ENCODE data around the gene TJP3.

DNA sequence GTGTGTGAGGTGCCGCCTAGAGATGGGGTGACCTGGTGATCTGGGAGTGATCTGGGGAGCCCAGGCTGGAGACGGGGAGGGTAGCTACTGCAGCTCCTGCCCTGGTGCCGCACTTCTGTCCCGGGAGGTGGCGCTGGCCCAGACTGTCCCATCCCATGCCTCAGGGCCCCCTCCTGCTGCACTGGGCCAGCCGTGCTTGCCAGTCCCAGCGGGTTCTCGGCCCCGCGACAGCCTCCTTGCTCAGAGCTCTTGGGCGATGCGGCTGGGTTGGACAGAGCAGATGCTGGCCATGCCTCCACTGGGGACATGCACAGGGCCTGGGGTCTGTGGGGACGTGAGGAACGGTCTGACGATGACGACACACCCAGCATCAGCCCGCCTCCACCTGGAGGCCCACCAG lies 61.3 kb downstream of the TJP3 start:
- TF ChIP-seq, protein P1, sequence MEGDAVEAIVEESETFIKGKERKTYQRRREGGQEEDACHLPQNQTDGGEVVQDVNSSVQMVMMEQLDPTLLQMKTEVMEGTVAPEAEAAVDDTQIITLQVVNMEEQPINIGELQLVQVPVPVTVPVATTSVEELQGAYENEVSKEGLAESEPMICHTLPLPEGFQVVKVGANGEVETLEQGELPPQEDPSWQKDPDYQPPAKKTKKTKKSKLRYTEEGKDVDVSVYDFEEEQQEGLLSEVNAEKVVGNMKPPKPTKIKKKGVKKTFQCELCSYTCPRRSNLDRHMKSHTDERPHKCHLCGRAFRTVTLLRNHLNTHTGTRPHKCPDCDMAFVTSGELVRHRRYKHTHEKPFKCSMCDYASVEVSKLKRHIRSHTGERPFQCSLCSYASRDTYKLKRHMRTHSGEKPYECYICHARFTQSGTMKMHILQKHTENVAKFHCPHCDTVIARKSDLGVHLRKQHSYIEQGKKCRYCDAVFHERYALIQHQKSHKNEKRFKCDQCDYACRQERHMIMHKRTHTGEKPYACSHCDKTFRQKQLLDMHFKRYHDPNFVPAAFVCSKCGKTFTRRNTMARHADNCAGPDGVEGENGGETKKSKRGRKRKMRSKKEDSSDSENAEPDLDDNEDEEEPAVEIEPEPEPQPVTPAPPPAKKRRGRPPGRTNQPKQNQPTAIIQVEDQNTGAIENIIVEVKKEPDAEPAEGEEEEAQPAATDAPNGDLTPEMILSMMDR (IDR thresholded peaks at IDR 0.05; ENCODE audit: low read length) = no peak
- no peak for TF ChIP-seq EZH2 (optimal IDR thresholded peaks at IDR 0.05; ENCODE audit: low read depth, low read length)
- no peak for TF ChIP-seq EZH2phosphoT487 (IDR thresholded peaks at IDR 0.05; ENCODE audit: low read length)
